Esophagus muscularis mucosa (tissue), 4 donors: ENCODE data around the gene HDAC4. TPM values are rescaled to one million over a fixed set of nuclear protein-coding genes. Genes with fewer than 3 reads are reported as not detected.

ENCODE experiments used
- DNase-seq: peaks from one replicate; pipeline ENCODE4 v3.0.0-alpha.2; 2017; ENCODE audit errors: extremely low spot score
- H3K27ac ChIP-seq, 4 donors: fragments of 200-600 bp; sonication (generic); replicated peaks in 1 of 4; 1 replicate in 3 of 4; 2 replicates in 1 of 4; pipeline ENCODE4 v1.5.1; 2016 to 2019; ENCODE audit warnings: mild to moderate bottlenecking in 1 of 4
- H3K27me3 ChIP-seq, 4 donors: fragments of 200-600 bp; sonication (generic); one replicate each; pipeline versions ENCODE4 v1.5.1 to v1.6.0; 2016 to 2019
- H3K36me3 ChIP-seq, 4 donors: fragments of 200-600 bp; sonication (generic); one replicate each; pipeline ENCODE4 v1.5.1; 2016 to 2019
- H3K4me1 ChIP-seq, 4 donors: fragments of 200-600 bp; sonication (generic); one replicate each; pipeline ENCODE4 v1.5.1; 2016 to 2019
- H3K4me3 ChIP-seq, 4 donors: fragments of 200-600 bp; sonication (generic); 1 replicate in 2 of 4; 2 replicates in 2 of 4; pipeline ENCODE4 v1.5.1; 2016 to 2019; ENCODE audit warnings: mild to moderate bottlenecking in 4 of 4, moderate library complexity in 1 of 4
- H3K9me3 ChIP-seq, 4 donors: fragments of 200-600 bp; sonication (generic); 1 replicate in 3 of 4; 2 replicates in 1 of 4; pipeline ENCODE4 v1.5.1; 2016 to 2019
- EP300 ChIP-seq: sonication (generic); formaldehyde crosslinking; IDR thresholded peaks from one replicate; pipeline ENCODE4 v1.6.1; 2017; ENCODE audit warnings: antibody characterized with exemption
- POLR2A ChIP-seq: fragments of 450-650 bp; IDR thresholded peaks from one replicate; pipeline ENCODE4 v1.6.1; 2017; ENCODE audit warnings: antibody characterized with exemption, moderate library complexity, mild to moderate bottlenecking, low read depth
- POLR2AphosphoS5 ChIP-seq, 2 donors: sonication (generic); formaldehyde crosslinking; IDR thresholded peaks; one replicate each; pipeline ENCODE4 v1.6.1; 2017; ENCODE audit warnings: antibody characterized with exemption in 2 of 2
- WGBS: methylation state at CpG from one replicate; pipeline ENCODE4 v1.1.5; 2018; 5-methylcytosine and 5-hydroxymethylcytosine counted together
- intact Hi-C: fragments of 100-400 bp; cut with DNase I; formaldehyde crosslinking; loops from one replicate; pipeline ENCODE4 v1.15.1; 2023
- total RNA-seq, 4 donors: library from RNA; depleted of rRNA; stranded (reverse); fragments of >200 nt; gene quantifications; one replicate each; pipeline versions ENCODE4 v1.1.0 to v1.2.1, GENCODE V29; 2016
- TF ChIP-seq, protein P1 (sequence below), 3 experiments: fragments of 200-600 bp in 2 of 3; fragments of 450-650 bp in 1 of 3; sonication (generic) in 2 of 3; IDR thresholded peaks; one replicate each; pipeline ENCODE4 v1.5.1; 2017 to 2019; ENCODE audit warnings: antibody characterized with exemption in 3 of 3, mild to moderate bottlenecking in 2 of 3, moderate library complexity in 1 of 3

The HDAC4 gene
- total RNA-seq, 4 donors from 2014 or later, result 59.4 to 119 (median 76.1) TPM

DNA sequence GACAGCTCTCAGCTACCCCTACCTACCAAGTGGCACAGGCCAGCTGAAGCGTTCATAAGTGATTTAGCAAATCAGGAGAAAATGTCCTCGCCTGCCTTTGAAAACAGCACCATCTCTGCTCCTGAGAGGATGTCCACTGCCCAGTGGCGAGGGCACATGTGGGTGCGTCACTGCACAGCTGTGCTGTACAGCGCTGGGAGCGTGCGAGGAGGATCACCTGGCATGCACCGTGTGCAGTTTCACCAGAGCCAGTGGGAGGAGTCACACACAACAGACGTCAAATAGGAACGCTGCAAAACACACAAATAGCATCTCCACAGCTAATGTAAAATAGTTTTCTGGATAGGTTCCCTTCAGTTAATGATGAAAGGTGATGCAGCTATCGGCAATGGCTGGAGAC is 154.1 kb downstream of the HDAC4 start:
- no peak overlapping the region for H3K4me3 ChIP-seq
- peak overlapping the region; percentile 69 to 74 (median 72) for H3K27ac ChIP-seq
- H3K9me3 ChIP-seq, result no peaks in the 10 kb centered on the region
- intact Hi-C loops, result no loop called here
- no peaks in the 10 kb centered on the region for H3K36me3 ChIP-seq
- DNase-seq, result no peak
- TF ChIP-seq POLR2AphosphoS5 (IDR thresholded peaks at IDR 0.05) (no peak), EP300 (no peak), POLR2A (no peak)
- TF ChIP-seq, protein P1, sequence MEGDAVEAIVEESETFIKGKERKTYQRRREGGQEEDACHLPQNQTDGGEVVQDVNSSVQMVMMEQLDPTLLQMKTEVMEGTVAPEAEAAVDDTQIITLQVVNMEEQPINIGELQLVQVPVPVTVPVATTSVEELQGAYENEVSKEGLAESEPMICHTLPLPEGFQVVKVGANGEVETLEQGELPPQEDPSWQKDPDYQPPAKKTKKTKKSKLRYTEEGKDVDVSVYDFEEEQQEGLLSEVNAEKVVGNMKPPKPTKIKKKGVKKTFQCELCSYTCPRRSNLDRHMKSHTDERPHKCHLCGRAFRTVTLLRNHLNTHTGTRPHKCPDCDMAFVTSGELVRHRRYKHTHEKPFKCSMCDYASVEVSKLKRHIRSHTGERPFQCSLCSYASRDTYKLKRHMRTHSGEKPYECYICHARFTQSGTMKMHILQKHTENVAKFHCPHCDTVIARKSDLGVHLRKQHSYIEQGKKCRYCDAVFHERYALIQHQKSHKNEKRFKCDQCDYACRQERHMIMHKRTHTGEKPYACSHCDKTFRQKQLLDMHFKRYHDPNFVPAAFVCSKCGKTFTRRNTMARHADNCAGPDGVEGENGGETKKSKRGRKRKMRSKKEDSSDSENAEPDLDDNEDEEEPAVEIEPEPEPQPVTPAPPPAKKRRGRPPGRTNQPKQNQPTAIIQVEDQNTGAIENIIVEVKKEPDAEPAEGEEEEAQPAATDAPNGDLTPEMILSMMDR (IDR thresholded peaks at IDR 0.05), result no peak
- WGBS, result 81% methylated on average over 11 of the region's 11 CpGs
- H3K27me3 ChIP-seq, result no peaks in the 10 kb centered on the region
- peaks cover 60 to 80% (median 70%) of the 10 kb centered on the region in 4 donors for H3K4me1 ChIP-seq

DNA sequence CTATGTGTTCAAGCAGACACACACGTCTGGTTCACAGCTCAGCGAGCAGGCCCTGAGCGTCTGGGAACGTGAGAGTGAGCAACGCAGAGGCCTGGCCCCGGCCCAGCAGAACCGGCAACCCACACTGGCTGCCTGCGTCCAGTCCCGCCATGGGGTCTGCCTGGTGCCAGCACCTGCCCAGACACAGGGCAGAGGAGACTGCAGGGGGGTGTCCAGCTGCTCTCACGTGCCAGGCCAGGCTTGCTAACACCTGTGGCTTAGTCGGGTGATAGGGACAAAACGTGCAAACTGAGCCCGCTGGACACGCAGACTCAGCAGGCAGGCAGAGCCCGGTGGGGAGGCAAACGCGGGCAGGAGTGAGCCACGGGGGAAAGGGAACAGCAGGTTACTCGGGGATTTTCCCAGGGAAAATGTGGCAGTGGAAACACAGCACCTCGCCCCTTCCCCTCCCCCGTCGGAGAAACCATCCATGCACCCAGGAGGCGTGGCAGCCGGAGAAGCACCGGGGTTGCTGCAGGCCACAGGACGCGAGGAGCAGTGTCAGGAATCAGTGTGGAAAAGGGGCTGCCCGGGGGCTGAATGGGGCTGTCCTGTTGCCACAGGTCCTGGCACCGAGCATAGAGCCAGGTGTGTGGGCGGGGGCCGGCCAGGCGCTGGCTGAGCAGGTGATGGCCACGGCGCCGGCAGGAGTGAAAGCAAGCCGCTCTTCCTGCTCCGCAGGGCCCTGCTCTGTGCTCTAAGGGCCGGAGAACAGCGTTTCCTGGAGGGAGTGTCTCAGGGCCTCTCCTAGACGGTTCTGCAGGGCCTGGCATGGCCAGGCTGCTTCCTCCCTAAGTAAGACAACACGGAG is 154.7 kb downstream of the HDAC4 start:
- Histone ChIP-seq H3K4me3 (peak overlapping the region; percentile 13 to 35 (median 16)), H3K9me3 (no peaks in the 10 kb centered on the region), H3K4me1 (peaks cover 59 to 77% (median 71%) of the 10 kb centered on the region in 4 donors), H3K27ac (peak overlapping the region; percentile 69 to 74 (median 72)), H3K36me3 (no peaks in the 10 kb centered on the region), H3K27me3 (no peaks in the 10 kb centered on the region)
- no peak for TF ChIP-seq POLR2A
- peak in 1 of 2 donors; percentile 21 for TF ChIP-seq POLR2AphosphoS5 (IDR thresholded peaks at IDR 0.05)
- intact Hi-C loops, result no loop called here
- WGBS, result 59% methylated on average over 37 of the region's 41 CpGs
- no peak for DNase-seq

DNA sequence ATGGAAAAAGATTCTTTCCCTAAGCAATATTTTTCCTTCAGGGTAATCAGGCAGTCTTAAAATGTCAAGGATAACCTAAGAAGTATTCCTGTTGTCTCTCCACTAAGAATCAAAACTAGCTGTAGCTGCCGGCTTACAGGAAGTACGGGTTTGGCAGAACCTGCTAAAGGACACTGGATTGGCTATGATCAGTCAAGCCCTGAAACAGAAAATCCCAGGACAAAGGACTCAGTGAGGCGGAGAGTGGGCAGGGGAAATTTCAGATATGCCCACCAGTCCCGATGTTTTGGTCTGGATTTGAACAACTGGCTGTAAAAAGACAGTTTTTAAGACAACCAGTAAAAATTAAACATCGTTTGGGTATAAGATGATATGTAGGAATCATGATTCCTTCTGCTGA is 155.7 kb downstream of the HDAC4 start:
- Histone ChIP-seq H3K27me3 (no peaks in the 10 kb centered on the region), H3K4me1 (peaks cover 61 to 78% (median 73%) of the 10 kb centered on the region in 4 donors), H3K36me3 (no peaks in the 10 kb centered on the region), H3K27ac (peak overlapping the region; percentile 69 to 74 (median 72)), H3K4me3 (no peak overlapping the region), H3K9me3 (no peaks in the 10 kb centered on the region)
- 68% methylated on average over 5 of the region's 5 CpGs for WGBS
- DNase-seq, result no peak
- no peak for TF ChIP-seq POLR2AphosphoS5 (IDR thresholded peaks at IDR 0.05)
- intact Hi-C loops, result no loop called here

DNA sequence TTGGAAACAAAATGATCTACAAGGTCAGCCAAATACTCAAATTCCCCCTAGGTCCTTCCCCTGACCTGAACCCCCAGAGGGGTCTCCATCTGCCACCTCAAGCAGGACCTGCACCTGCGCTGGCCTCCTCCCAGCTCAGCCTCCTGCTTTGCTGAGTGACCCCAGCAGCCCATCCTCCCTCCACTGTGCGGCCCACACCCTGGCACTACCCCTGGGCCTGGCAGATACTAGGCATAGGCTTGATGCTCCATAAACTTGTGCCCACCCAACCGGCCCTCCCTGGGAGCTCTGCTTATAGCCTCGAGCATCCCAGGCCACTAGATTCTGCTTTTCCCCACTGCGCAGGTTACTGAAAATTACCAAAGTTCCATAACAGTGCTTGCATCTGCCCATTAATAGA is 156.2 kb downstream of the HDAC4 start:
- intact Hi-C loops, result no loop called here
- Histone ChIP-seq H3K36me3 (no peaks in the 10 kb centered on the region), H3K27ac (peak overlapping the region; percentile 69 to 74 (median 72)), H3K27me3 (no peaks in the 10 kb centered on the region), H3K9me3 (no peaks in the 10 kb centered on the region), H3K4me3 (no peak overlapping the region), H3K4me1 (peaks cover 61 to 78% (median 73%) of the 10 kb centered on the region in 4 donors)
- no peak for DNase-seq
- 87% methylated on average over 5 of the region's 5 CpGs for WGBS
- TF ChIP-seq POLR2A (no peak), POLR2AphosphoS5 (IDR thresholded peaks at IDR 0.05) (no peak), EP300 (no peak)
- TF ChIP-seq, protein P1 (IDR thresholded peaks at IDR 0.05), result no peak

DNA sequence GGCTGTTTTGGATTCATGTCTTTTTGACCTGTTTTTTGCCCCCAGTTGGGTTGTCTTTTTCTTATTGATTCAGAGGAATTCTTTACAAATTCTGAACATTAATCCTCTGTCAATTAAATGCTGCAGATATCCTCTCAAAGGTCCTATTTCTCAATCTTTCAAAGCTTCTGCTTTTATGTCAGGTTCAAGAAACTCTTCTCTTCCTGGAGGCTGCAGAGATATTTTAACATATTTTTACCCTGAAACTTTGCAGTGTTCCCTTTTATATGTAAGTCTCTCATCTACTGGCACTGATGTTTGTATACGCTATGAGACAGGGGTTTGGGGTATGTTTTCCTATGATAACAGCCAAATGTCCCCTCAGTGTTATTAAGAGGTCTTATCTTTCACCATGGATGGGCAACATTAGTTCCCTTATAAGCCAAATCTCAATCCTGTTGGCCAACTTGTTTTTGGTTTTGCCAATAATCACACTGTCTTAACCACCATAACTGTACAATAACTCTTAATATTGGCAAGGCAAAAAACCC is 159.3 kb downstream of the HDAC4 start:
- Histone ChIP-seq H3K27ac (peak overlapping the region; percentile 78 to 85 (median 79)), H3K4me1 (peaks cover 60 to 77% (median 71%) of the 10 kb centered on the region in 4 donors), H3K9me3 (no peaks in the 10 kb centered on the region), H3K27me3 (no peaks in the 10 kb centered on the region), H3K4me3 (no peak overlapping the region), H3K36me3 (no peaks in the 10 kb centered on the region)
- intact Hi-C loops, result no loop called here
- DNase-seq, result no peak
- TF ChIP-seq POLR2A (no peak), POLR2AphosphoS5 (IDR thresholded peaks at IDR 0.05) (no peak), EP300 (no peak)
- TF ChIP-seq, protein P1 (IDR thresholded peaks at IDR 0.05), result no peak
- 89% methylated on average over 1 of the region's 1 CpG for WGBS
